HUES64 (cell line): Measurements from ENCODE around the gene ESPNL.

ENCODE experiments used
- H3K27ac ChIP-seq: 2 replicates; pipeline ENCODE4 v1.7.0; 2013; ENCODE audit warnings: low read depth, low read length, inconsistent platforms
- H3K27me3 ChIP-seq: 2 replicates; pipeline ENCODE4 v1.6.1; 2013; ENCODE audit warnings: mild to moderate bottlenecking, low read length; ENCODE audit not compliant: insufficient read depth
- H3K36me3 ChIP-seq: 2 replicates; pipeline ENCODE4 v1.6.1; 2013; ENCODE audit warnings: mild to moderate bottlenecking, low read length; ENCODE audit not compliant: insufficient read depth
- H3K4me1 ChIP-seq: 2 replicates; pipeline ENCODE4 v1.6.1; 2013; ENCODE audit warnings: mild to moderate bottlenecking, low read length, moderate library complexity; ENCODE audit not compliant: insufficient read depth
- H3K4me3 ChIP-seq: 2 replicates; pipeline ENCODE4 v1.5.1; 2013; ENCODE audit warnings: mild to moderate bottlenecking, low read length, moderate library complexity
- H3K9ac ChIP-seq: 2 replicates; pipeline ENCODE4 v1.6.1; 2013; ENCODE audit warnings: mild to moderate bottlenecking, low read depth, low read length
- H3K9me3 ChIP-seq: 2 replicates; pipeline ENCODE4 v1.6.1; 2013; ENCODE audit warnings: low read depth, low read length; ENCODE audit not compliant: insufficient read depth
- WGBS: fragments of 150-250, 120-280 bp; methylation state at CpG from one replicate; pipeline ENCODE4 v1.1.7; 2013; ENCODE audit warnings: missing lambda C conversion rate; 5-methylcytosine and 5-hydroxymethylcytosine counted together

The ESPNL gene

GRCh38 chr2:238160206-238161129 lies 60.3 kb downstream of the ESPNL start:
- Histone ChIP-seq H3K4me3 (no peak overlapping the region), H3K9me3 (no peaks in the 10 kb centered on the region), H3K36me3 (no peaks in the 10 kb centered on the region), H3K9ac (no peak overlapping the region), H3K27me3 (peaks cover 79% of the 10 kb centered on the region), H3K27ac (no peak overlapping the region), H3K4me1 (no peaks in the 10 kb centered on the region)
- WGBS: 74% methylated on average over 23 of the region's 23 CpGs

- no peak overlapping the region for H3K9ac ChIP-seq
- peaks cover 80% of the 10 kb centered on the region for H3K27me3 ChIP-seq
- no peak overlapping the region for H3K27ac ChIP-seq
- H3K4me1 ChIP-seq: no peaks in the 10 kb centered on the region
- H3K36me3 ChIP-seq: no peaks in the 10 kb centered on the region
- H3K9me3 ChIP-seq: no peaks in the 10 kb centered on the region
- no peak overlapping the region for H3K4me3 ChIP-seq
- 91% methylated on average over 21 of the region's 21 CpGs for whole genome bisulfite sequencing
Measured at GRCh38 chr2:238161291-238162051, 61.3 kb downstream of the ESPNL start.

GRCh38 chr2:238162251-238162845 lies 62.2 kb downstream of the ESPNL start:
- H3K27me3 ChIP-seq: peaks cover 79% of the 10 kb centered on the region
- 91% methylated on average over 14 of the region's 14 CpGs for WGBS
- no peak overlapping the region for H3K9ac ChIP-seq
- H3K36me3 ChIP-seq: no peaks in the 10 kb centered on the region
- H3K4me1 ChIP-seq: no peaks in the 10 kb centered on the region
- no peak overlapping the region for H3K27ac ChIP-seq
- H3K9me3 ChIP-seq: no peaks in the 10 kb centered on the region
- H3K4me3 ChIP-seq: no peak overlapping the region

GRCh38 chr2:238162846-238163441 lies 62.8 kb downstream of the ESPNL start:
- 75% methylated on average over 15 of the region's 15 CpGs for WGBS
- H3K27me3 ChIP-seq: peaks cover 73% of the 10 kb centered on the region
- no peaks in the 10 kb centered on the region for H3K9me3 ChIP-seq
- no peaks in the 10 kb centered on the region for H3K36me3 ChIP-seq
- H3K4me3 ChIP-seq: peak overlapping the region; percentile 51
- no peaks in the 10 kb centered on the region for H3K4me1 ChIP-seq
- no peak overlapping the region for H3K27ac ChIP-seq
- no peak overlapping the region for H3K9ac ChIP-seq

GRCh38 chr2:238163481-238164198 lies 63.5 kb downstream of the ESPNL start:
- Histone ChIP-seq H3K4me3 (peak overlapping the region; percentile 51), H3K4me1 (no peaks in the 10 kb centered on the region), H3K9me3 (no peaks in the 10 kb centered on the region), H3K27ac (no peak overlapping the region), H3K36me3 (no peaks in the 10 kb centered on the region), H3K9ac (peak overlapping the region; percentile 57; the same call in 1 of the 2 replicates), H3K27me3 (peaks cover 67% of the 10 kb centered on the region)
- WGBS: 7% methylated on average over 95 of the region's 95 CpGs

- 96% methylated on average over 8 of the region's 8 CpGs for WGBS
- no peaks in the 10 kb centered on the region for H3K9me3 ChIP-seq
Measured at GRCh38 chr2:238164906-238165287, 64.8 kb downstream of the ESPNL start.

GRCh38 chr2:238165288-238165921 lies 65.3 kb downstream of the ESPNL start:
- Histone ChIP-seq H3K9ac (no peak overlapping the region), H3K4me3 (no peak overlapping the region), H3K4me1 (no peaks in the 10 kb centered on the region), H3K36me3 (peaks cover 14% of the 10 kb centered on the region), H3K27me3 (peaks cover 52% of the 10 kb centered on the region), H3K27ac (no peak overlapping the region), H3K9me3 (no peaks in the 10 kb centered on the region)
- 91% methylated on average over 12 of the region's 12 CpGs for WGBS

More at GRCh38 chr2:238164906-238165287, 64.8 kb downstream of the ESPNL start:
- no peaks in the 10 kb centered on the region for H3K4me1 ChIP-seq
- H3K27me3 ChIP-seq: peaks cover 57% of the 10 kb centered on the region
- H3K36me3 ChIP-seq: peaks cover 9% of the 10 kb centered on the region
- H3K4me3 ChIP-seq: no peak overlapping the region
- H3K9ac ChIP-seq: no peak overlapping the region
- H3K27ac ChIP-seq: no peak overlapping the region

GRCh38 chr2:238166391-238167343 lies 66.5 kb downstream of the ESPNL start:
- Histone ChIP-seq H3K36me3 (peaks cover 21% of the 10 kb centered on the region), H3K27ac (no peak overlapping the region), H3K4me3 (no peak overlapping the region), H3K9ac (no peak overlapping the region), H3K27me3 (peaks cover 39% of the 10 kb centered on the region), H3K4me1 (no peaks in the 10 kb centered on the region), H3K9me3 (no peaks in the 10 kb centered on the region)
- 92% methylated on average over 24 of the region's 24 CpGs for WGBS

- Histone ChIP-seq H3K9ac (no peak overlapping the region), H3K4me3 (no peak overlapping the region), H3K27ac (no peak overlapping the region), H3K9me3 (no peaks in the 10 kb centered on the region), H3K27me3 (peaks cover 33% of the 10 kb centered on the region), H3K36me3 (peaks cover 23% of the 10 kb centered on the region), H3K4me1 (no peaks in the 10 kb centered on the region)
- WGBS: 92% methylated on average over 7 of the region's 7 CpGs
Measured at GRCh38 chr2:238167344-238167715, 67.2 kb downstream of the ESPNL start.
